H1 (cell line): ENCODE measurements around the gene MMP27.

Experiments used
- CHD2 ChIP-seq: IDR thresholded peaks from 2 replicates; pipeline ENCODE4 v1.6.1; 2012; ENCODE audit warnings: low read length, improper control_type of control experiment
- EZH2 ChIP-seq: fragments of 200-600 bp; sonication (generic); IDR thresholded peaks from 2 replicates; pipeline ENCODE4 v1.7.1; 2012; ENCODE audit warnings: low read depth, mild to moderate bottlenecking, moderate library complexity, low read length, inconsistent platforms; ENCODE audit not compliant: severe bottlenecking
- POLR2A ChIP-seq, 2 experiments: IDR thresholded peaks; 1 replicate in 1 of 2; 2 replicates in 1 of 2; pipeline ENCODE4 v1.6.1; 2011; ENCODE audit warnings: low read depth in 2 of 2, low read length in 2 of 2, mild to moderate bottlenecking in 2 of 2; ENCODE audit errors: control extremely low read depth in 1 of 2
- POU5F1 ChIP-seq: IDR thresholded peaks from 2 replicates; pipeline ENCODE4 v1.6.1; 2011; ENCODE audit warnings: low read depth, mild to moderate bottlenecking, low read length, moderate library complexity
- TAF1 ChIP-seq: IDR thresholded peaks from 2 replicates; pipeline ENCODE4 v1.6.1; 2011; ENCODE audit warnings: mild to moderate bottlenecking, low read depth, low read length
- TF ChIP-seq, protein P1 (sequence below): IDR thresholded peaks from 2 replicates; pipeline ENCODE4 v1.6.1; 2012; ENCODE audit warnings: low read length, inconsistent platforms
- TF ChIP-seq, protein P2 (sequence below), 3 experiments: IDR thresholded peaks; 1 replicate in 2 of 3; 2 replicates in 1 of 3; pipeline versions ENCODE4 v1.5.1 to v1.6.1; 2011; ENCODE audit warnings: low read length in 3 of 3, mild to moderate bottlenecking in 3 of 3, inconsistent platforms in 2 of 3, low read depth in 1 of 3, moderate library complexity in 1 of 3; ENCODE audit not compliant: insufficient read depth in 1 of 3; ENCODE audit errors: control extremely low read depth in 1 of 3

DNA sequence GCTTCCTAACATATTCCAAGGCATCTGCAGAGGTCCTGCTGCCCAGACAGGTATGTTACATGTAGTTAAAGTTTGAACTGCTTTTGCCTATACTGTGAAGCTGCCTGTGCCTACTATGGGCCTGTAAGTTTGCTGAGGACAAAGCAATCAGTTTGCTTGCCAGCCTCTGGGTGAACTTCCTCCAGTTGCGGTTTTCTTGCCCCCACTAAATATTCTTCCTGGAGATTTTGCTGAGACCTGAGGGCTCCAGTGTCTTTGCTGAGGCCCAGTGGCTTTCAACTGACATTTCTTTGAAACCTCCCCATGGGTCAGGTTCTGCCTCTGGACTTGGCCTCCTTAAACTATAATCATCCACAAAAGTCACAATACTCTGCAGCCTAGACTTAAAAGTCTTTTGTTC, 50.8 kb downstream of the MMP27 start:
- TF ChIP-seq POLR2A (IDR thresholded peaks at IDR 0.05; ENCODE audit: control extremely low read depth in 1 of 2, low read depth in 2 of 2, low read length in 2 of 2) (no peak), EZH2 (no peak), TAF1 (no peak), CHD2 (no peak), POU5F1 (no peak)
- TF ChIP-seq, protein P1, sequence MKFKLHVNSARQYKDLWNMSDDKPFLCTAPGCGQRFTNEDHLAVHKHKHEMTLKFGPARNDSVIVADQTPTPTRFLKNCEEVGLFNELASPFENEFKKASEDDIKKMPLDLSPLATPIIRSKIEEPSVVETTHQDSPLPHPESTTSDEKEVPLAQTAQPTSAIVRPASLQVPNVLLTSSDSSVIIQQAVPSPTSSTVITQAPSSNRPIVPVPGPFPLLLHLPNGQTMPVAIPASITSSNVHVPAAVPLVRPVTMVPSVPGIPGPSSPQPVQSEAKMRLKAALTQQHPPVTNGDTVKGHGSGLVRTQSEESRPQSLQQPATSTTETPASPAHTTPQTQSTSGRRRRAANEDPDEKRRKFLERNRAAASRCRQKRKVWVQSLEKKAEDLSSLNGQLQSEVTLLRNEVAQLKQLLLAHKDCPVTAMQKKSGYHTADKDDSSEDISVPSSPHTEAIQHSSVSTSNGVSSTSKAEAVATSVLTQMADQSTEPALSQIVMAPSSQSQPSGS: no peak
- TF ChIP-seq, protein P2, sequence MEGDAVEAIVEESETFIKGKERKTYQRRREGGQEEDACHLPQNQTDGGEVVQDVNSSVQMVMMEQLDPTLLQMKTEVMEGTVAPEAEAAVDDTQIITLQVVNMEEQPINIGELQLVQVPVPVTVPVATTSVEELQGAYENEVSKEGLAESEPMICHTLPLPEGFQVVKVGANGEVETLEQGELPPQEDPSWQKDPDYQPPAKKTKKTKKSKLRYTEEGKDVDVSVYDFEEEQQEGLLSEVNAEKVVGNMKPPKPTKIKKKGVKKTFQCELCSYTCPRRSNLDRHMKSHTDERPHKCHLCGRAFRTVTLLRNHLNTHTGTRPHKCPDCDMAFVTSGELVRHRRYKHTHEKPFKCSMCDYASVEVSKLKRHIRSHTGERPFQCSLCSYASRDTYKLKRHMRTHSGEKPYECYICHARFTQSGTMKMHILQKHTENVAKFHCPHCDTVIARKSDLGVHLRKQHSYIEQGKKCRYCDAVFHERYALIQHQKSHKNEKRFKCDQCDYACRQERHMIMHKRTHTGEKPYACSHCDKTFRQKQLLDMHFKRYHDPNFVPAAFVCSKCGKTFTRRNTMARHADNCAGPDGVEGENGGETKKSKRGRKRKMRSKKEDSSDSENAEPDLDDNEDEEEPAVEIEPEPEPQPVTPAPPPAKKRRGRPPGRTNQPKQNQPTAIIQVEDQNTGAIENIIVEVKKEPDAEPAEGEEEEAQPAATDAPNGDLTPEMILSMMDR (IDR thresholded peaks at IDR 0.05; ENCODE audit: control extremely low read depth in 1 of 3, insufficient read depth in 1 of 3, low read depth in 1 of 3, low read length in 3 of 3): no peak
